GM19023 (cell line): ENCODE measurements around the gene RUNDC3A.
A peak's percentile ranks its signal among the peaks of the same experiment; 100 is the strongest.
"Not testable (repeated sequence)": the region's sequence is repeated elsewhere in the genome, so short reads cannot be mapped to it uniquely, and the experiment has no call there.

ENCODE experiments used
- ATAC-seq: cut with Tn5 transposase; IDR thresholded peaks from one replicate; pipeline ENCODE4 v1.9.1; 2021; ENCODE audit warnings: mild to moderate bottlenecking, moderate library complexity; ENCODE audit not compliant: unreplicated experiment

Gene RUNDC3A

GRCh38 chr17:44340553-44340952 is 32.2 kb downstream of the RUNDC3A start:
- ATAC-seq = not testable (repeated sequence)

- no peak for ATAC-seq
These were observed 35.3 kb downstream of the RUNDC3A start for GRCh38 chr17:44343510-44344209.

GRCh38 chr17:44344939-44345453 is 36.6 kb downstream of the RUNDC3A start, which contains the start of gene GRN:
GRN (plus strand) TSS chr17:44345302; CDS start chr17:44349165, 3,863 bp downstream.
- peak; percentile 75 for ATAC-seq

GRCh38 chr17:44345454-44346026 is 37.1 kb downstream of the RUNDC3A start:
- ATAC-seq = peak; percentile 6

GRCh38 chr17:44346064-44346844 is 37.9 kb downstream of the RUNDC3A start:
- ATAC-seq = no peak

GRCh38 chr17:44347206-44348055 is 39.0 kb downstream of the RUNDC3A start:
- not testable (repeated sequence) for ATAC-seq

GRCh38 chr17:44348234-44348987 is 40.0 kb downstream of the RUNDC3A start:
- ATAC-seq = peak; percentile 28

- ATAC-seq = no peak
These were observed 40.6 kb downstream of the RUNDC3A start for GRCh38 chr17:44348988-44349364.

- no peak for ATAC-seq
These were observed 41.2 kb downstream of the RUNDC3A start for GRCh38 chr17:44349553-44350070.

GRCh38 chr17:44350733-44351226 is 42.4 kb downstream of the RUNDC3A start:
- ATAC-seq = no peak

- no peak for ATAC-seq
These were observed 43.1 kb downstream of the RUNDC3A start for GRCh38 chr17:44351464-44351863.

- no peak for ATAC-seq
These were observed 43.8 kb downstream of the RUNDC3A start for GRCh38 chr17:44351961-44352827.

GRCh38 chr17:44352828-44353671 is 44.6 kb downstream of the RUNDC3A start:
- no peak for ATAC-seq

- no peak for ATAC-seq
These were observed 45.4 kb downstream of the RUNDC3A start for GRCh38 chr17:44353672-44354331.

- no peak for ATAC-seq
These were observed 46.5 kb downstream of the RUNDC3A start for GRCh38 chr17:44354582-44355561.

- no peak for ATAC-seq
These were observed 47.3 kb downstream of the RUNDC3A start for GRCh38 chr17:44355642-44356099.
